NCI-H510A treated with DMSO at 0.1 percent for 48 hours (cell line): ENCODE data around the gene PPP1R13B.
"Not testable (repeated sequence)": the region's sequence is repeated elsewhere in the genome, so short reads cannot be mapped to it uniquely, and the experiment has no call there.

ENCODE experiments used
- DNase-seq: peaks from one replicate; lab custom pipeline; 2025; lab: John Stamatoyannopoulos, UW

Gene PPP1R13B

GRCh38 chr14:103793192-103793591 is 54.2 kb downstream of the PPP1R13B start:
- not testable (repeated sequence) for DNase-seq

DNA sequence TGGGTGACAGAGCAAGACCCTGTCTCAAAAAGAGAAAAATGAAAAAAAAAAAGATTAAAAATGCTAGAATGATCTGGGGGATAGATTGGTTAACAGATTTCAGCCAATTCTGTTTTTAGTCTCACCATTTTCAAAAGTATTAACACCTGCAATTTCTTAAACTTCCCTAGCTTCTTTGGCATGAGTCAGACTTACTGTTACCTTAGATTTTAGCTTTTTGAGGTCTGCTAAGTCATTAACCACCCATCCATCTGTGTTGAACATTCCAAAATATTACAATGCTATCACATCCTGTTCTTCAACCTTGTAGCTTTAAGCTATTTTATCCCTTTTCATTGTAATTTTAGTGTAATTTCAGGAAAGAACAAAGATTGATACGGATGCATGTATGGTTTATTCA is 59.3 kb downstream of the PPP1R13B start:
- no peak for DNase-seq

DNA sequence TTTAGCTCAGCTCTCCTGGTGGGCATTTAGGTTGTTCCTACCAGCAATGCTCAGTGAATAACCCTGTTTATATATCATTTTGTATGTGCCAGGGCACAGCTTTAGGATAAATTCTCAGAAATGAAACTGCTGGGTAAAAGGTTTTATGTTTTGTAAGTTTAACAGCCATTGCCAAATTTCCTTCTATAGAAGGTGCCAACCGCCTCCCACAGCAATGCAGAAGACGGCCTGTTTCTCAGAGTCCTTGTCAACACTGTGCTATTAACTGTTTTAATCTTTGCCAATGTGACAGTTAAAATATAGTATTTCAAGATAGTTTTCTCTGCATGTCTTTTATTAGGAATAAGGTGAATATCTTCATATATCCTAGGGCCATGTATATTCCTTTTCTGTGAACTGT is 65.0 kb downstream of the PPP1R13B start:
- no peak for DNase-seq

DNA sequence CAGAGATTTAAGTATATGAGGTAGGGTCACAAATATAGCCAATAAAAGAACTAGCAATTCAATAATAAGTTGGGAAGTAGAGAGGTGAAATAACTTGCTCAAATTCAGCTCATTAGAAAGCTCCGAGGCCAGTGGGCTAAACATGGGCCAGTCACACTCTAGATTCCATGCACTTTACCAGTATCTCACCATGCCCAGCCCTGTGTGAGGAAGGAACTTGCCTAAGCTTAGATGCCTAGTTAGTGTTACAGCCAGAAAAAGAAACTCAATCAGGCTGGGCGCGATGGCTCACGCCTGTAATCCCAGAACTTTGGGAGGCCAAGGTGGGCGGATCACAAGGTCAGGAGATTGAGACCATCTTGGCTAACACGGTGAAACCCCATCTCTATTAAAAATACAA is 71.1 kb downstream of the PPP1R13B start:
- DNase-seq: not testable (repeated sequence)

- DNase-seq: no peak
Observed at GRCh38 chr14:103775506-103775905, 71.9 kb downstream of the PPP1R13B start.

GRCh38 chr14:103773521-103773920 is 73.9 kb downstream of the PPP1R13B start:
- DNase-seq: no peak

DNA sequence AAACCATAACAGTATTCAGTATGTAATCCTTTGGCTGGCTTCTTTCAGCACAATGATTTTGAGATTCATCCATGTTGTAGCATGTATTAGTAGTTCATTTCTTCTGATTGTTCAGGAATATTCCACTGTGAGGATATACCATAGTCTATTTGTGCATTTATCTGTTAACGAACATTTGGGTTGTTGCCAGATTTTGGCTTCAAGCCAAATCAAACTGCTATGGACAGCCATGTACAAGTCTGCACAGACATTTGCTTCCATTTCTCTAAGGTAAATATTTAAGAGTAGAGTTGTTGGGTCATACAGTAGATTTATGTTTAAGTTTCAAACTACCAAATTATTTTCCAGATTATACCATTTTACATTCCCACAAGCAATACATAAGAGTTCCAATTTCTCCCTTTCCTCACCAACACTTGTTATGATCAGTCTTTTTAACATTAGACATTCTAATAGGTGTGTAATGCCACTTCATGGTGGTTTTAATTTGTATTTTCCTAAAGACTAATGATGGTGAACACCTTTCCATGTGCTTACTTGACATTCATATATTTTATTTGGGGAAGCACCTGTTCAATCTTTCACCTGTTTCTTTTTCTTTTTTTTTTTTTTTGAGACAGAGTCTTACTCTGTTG is 75.2 kb downstream of the PPP1R13B start:
- no peak for DNase-seq

DNA sequence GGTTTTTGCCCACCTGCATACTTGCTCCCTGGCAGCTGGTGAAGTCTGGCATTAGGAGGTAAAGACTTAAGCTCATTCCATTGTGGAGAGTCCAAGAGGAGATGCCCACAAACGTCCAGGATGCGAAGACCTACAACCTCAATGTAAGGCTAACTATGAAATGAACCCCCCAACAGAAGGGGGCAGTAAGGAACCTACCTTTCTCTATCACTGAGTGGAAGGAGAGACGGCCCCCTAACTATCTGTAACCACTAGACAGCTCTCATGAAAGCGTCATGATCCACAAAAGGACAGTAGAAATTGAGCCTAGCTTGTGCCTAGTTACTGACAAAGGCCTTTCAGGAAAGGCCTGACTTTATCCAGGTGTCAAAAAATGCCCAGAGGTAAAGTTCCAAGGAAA is 76.5 kb downstream of the PPP1R13B start:
- no peak for DNase-seq

GRCh38 chr14:103770500-103770899 is 76.9 kb downstream of the PPP1R13B start:
- DNase-seq: no peak

DNA sequence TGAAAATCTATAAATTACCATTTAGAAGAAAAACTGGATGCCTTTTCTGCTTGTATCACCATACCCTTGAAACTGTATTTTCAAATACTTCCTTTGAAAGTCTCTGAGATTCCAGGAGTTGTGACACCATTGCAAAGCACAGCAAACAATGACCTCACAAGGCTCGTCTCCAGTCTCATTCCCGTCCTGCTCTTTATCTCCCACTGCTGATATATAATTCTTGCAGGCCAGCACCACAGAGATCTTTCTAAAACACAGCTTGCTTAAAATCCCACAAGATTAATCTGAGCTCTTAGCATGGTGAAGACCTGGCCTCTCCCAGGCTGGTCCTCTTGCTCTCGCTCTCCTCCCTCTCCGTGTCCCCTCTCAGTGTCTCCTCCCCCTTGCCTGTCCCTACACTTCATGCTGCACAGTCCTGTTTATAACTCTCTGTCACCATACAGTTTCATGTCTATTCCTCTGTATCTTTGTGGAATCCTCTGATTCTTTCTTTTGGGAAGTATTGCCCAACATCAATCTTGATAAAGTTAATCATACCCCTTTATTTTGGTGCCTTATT is 80.0 kb downstream of the PPP1R13B start:
- DNase-seq: no peak

GRCh38 chr14:103765526-103765925 is 81.8 kb downstream of the PPP1R13B start:
- DNase-seq: no peak

DNA sequence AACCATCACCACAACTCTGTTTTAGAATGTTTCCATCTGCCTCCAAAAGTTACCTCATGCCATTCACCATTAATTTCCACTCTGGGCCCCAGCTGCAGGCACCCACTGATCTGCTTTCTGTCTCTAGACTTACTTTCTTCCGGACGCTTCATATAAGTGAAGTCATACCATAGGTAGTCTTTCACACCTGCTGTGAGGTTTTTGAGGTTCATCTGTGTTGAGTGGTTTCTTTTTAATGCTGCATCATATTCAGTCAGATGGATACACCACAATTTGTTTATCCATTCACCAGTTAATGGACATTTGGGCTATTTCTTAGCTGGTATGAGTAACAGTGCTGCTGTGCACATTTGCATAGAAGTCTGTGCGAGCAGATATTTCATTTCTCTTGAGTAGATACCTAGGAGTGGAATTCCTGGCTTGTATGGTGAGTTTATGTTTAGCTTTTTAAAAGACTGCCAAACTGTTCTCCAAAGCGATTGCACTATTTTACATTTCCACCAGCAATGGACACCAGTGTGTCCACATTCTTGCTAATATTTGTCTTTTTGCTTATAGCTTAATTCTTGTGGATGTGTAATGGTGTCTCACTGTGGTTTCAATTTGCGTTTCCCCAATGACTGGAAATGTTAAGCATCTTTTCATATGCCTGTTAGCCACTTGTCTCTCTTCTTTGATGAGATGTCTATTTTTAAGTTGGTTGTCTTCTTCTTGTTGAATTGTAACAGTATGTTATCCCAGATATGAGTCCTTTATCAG is 83.5 kb downstream of the PPP1R13B start:
- DNase-seq: no peak

GRCh38 chr14:103762541-103762940 is 84.8 kb downstream of the PPP1R13B start:
- DNase-seq: no peak

- DNase-seq: no peak
Observed at GRCh38 chr14:103762036-103762435, 85.3 kb downstream of the PPP1R13B start.

GRCh38 chr14:103758059-103758776 is 89.2 kb downstream of the PPP1R13B start:
- no peak for DNase-seq

- no peak for DNase-seq
Observed at GRCh38 chr14:103755060-103755459, 92.3 kb downstream of the PPP1R13B start.

DNA sequence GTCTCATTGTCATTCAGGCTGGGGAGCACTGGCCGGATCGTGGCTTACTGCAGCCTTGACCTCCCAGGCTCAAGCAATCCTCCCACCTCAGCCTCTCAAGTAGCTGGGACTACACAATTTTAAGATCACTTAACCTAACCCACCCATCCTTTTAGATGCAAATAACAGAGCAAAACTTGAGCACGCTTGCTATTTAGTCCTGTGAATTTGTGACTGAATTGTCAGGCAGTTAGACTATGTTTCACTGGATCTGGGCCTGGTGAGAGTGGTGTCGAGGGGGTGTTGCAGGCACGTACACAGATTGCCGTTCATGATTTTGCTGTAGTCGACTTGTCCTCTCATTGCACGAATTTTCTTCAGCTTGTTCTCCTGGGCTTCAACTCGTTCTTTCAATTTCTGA is 93.6 kb downstream of the PPP1R13B start:
- DNase-seq: no peak

GRCh38 chr14:103749860-103750259 is 97.5 kb downstream of the PPP1R13B start:
- no peak for DNase-seq

DNA sequence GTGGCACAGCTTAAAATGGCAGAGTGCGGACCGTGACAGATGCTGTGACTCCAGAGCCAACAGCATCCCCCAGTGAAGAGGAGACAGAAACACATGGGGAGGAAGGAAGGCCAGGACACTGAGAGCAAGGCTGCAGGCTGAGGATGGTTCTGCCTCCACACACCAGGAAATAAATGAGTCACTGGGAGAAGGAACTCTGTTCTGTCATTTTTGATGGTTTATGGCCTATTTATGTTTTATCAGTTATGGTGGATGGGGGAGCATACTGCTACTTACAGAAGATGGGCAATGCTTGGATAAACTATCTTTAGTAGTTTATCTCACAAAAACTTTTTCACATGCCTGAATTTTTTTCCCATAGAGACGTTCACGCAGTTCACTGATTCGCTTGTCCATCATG is 97.9 kb downstream of the PPP1R13B start:
- DNase-seq: no peak

GRCh38 chr14:103748534-103748857 is 98.9 kb downstream of the PPP1R13B start:
- DNase-seq: peak; percentile 49

- no peak for DNase-seq
Observed at GRCh38 chr14:103746701-103747100, 100.7 kb downstream of the PPP1R13B start.

DNA sequence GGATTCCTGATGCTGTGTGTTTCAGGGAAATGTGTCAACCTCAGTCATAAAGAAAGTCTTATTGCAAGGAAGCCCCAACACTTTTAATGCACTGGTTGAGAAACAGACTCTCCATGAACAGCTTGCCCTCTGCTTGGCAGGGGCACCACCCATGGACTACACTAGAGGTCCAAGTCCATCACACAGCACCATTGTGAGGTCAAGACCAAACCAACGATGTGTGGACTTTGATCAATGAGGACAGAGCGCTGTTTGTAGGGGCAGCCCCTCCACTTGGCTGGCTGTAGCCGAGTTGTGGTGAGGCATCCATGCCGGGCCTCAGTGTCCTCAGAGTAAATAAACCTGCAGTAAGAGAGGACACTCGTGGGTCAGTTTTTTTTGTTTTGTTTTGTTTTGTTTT is 102.0 kb downstream of the PPP1R13B start:
- no peak for DNase-seq
